NCI-H2107 treated with DMSO at 0.1 percent for 48 hours (cell line): ENCODE data around the gene RNU7-1.

Experiments used
- DNase-seq: peaks from one replicate; lab custom pipeline; 2025; ENCODE audit not compliant: unreplicated experiment; lab: John Stamatoyannopoulos, UW

Gene RNU7-1

DNA sequence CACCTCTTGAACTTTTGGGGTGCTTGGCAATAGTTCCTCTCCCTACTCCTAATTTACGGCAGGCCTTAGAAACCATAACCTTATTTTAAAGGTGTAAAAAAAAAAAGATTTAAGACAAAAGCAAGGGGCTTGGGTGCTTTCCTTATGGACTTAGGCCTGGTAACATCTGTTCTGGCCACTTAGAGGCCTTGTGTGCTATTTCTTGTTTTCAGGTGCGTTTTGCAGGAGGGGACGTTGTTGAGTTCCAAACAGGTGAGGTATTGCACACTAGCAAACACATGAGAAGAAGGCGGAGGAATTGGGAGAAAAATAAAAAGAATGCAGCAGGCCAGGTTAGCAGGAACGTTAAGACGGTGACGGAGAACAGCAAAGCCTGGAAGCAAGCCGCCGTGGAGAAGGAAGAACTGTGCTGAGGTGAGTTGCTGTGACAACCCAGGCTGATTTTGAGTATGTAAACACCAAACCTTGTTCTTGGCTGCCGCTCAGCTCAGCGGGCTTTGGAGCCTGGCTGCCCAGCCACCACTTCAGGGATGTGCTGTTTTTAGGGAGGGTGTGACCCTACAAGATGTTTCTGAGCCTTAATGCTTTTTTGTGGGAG, 44.4 kb downstream of the RNU7-1 start:
- no peak for DNase-seq
